AG04450 (cell line): ENCODE data around the gene LGALS8. TPM values are rescaled to one million over a fixed set of nuclear protein-coding genes. Genes with fewer than 3 reads are reported as not detected.
"Not testable (repeated sequence)": the region's sequence is repeated elsewhere in the genome, so short reads cannot be mapped to it uniquely, and the experiment has no call there.

Experiments used
- CTCF ChIA-PET: fragments of 300-600, 350-600 bp; formaldehyde crosslinking; extraction: SDS; loops from one replicate; lab custom pipeline; 2022; ENCODE audit warnings: antibody characterized with exemption, inconsistent platforms; lab: Charles Lee
- POLR2A ChIA-PET: fragments of 350-600 bp; formaldehyde crosslinking; extraction: SDS; loops from one replicate; lab custom pipeline; 2021; ENCODE audit warnings: antibody characterized with exemption, inconsistent platforms; lab: Yijun Ruan, JAX
- DNase-seq: peaks from one replicate; pipeline ENCODE4 v3.0.0-alpha.2; 2011; ENCODE audit warnings: low read depth, low spot score
- H3K27ac ChIP-seq: one replicate; pipeline ENCODE4 v1.5.1; 2012; ENCODE audit warnings: low read depth, low read length, control low read depth
- H3K27me3 ChIP-seq: one replicate; pipeline ENCODE4 v1.6.0; 2012; ENCODE audit warnings: low read length; ENCODE audit not compliant: control insufficient read depth, insufficient read depth
- H3K4me3 ChIP-seq: 2 replicates; pipeline ENCODE4 v1.5.1; 2011; ENCODE audit warnings: mild to moderate bottlenecking, low read depth, low read length, control low read depth
- H3K9me3 ChIP-seq: 2 replicates; pipeline ENCODE4 v1.5.1; 2012; ENCODE audit warnings: low read length; ENCODE audit not compliant: control insufficient read depth, insufficient read depth
- polyA plus RNA-seq: library from polyadenylated mRNA; depleted of rRNA; stranded (reverse); fragments of >200 nt; gene quantifications from 2 replicates; pipeline ENCODE4 v1.2.3, GENCODE V29; 2011
- TF ChIP-seq, protein P1 (sequence below): IDR thresholded peaks from 2 replicates; pipeline ENCODE4 v1.5.1; 2011; ENCODE audit warnings: low read depth, low read length, control low read depth, inconsistent platforms

Gene LGALS8
- polyA plus RNA-seq, 1 experiment = 82.4 TPM

DNA sequence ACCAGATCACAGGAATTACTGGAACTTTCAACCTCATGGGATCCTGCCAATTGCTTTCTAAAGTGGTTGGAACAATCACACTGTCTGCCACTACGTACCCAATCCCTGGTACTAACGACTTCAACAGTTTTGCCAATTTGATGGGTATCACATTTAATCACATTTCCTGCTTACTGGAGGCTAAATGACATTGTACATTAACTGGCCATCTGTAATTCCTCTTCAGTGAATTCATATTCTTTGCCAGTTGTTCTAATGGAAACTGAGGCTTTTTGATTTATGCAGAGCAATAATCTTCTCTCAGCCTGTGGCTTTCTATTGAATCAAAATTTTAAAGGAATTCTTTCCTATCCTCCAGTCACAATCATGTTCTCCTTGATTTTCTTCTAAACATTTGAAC, 38.2 kb downstream of the LGALS8 start:
- TF ChIP-seq, protein P1, sequence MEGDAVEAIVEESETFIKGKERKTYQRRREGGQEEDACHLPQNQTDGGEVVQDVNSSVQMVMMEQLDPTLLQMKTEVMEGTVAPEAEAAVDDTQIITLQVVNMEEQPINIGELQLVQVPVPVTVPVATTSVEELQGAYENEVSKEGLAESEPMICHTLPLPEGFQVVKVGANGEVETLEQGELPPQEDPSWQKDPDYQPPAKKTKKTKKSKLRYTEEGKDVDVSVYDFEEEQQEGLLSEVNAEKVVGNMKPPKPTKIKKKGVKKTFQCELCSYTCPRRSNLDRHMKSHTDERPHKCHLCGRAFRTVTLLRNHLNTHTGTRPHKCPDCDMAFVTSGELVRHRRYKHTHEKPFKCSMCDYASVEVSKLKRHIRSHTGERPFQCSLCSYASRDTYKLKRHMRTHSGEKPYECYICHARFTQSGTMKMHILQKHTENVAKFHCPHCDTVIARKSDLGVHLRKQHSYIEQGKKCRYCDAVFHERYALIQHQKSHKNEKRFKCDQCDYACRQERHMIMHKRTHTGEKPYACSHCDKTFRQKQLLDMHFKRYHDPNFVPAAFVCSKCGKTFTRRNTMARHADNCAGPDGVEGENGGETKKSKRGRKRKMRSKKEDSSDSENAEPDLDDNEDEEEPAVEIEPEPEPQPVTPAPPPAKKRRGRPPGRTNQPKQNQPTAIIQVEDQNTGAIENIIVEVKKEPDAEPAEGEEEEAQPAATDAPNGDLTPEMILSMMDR = no peak
- POLR2A ChIA-PET = no interaction called here
- Histone ChIP-seq H3K4me3 (no peak overlapping the region), H3K27ac (no peak overlapping the region), H3K9me3 (no peaks in the 10 kb centered on the region), H3K27me3 (no peaks in the 10 kb centered on the region)
- no peak for DNase-seq
- CTCF ChIA-PET = no interaction called here

DNA sequence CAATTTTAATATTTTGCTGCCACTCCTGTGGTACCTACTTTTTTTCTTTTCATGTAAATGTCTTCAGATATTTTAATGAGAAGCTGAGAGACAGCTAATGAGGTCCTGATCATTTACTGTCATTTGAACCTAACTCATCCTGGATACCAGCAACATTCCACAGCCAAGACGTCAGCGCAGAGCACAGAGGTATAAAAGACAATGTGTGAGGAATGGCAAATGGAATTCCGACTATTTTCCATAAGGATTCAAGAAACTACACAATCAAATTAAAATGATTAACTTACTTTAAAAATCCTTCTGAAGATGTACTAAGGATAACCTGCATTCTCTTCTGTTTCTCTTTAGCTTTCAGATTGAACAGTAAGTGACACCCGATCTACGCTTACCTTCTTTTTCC, 41.7 kb downstream of the LGALS8 start:
- H3K27me3 ChIP-seq = no peaks in the 10 kb centered on the region
- ChIA-PET POLR2A (no interaction called here), CTCF (no interaction called here)
- H3K27ac ChIP-seq = no peak overlapping the region
- DNase-seq = no peak
- H3K9me3 ChIP-seq = no peaks in the 10 kb centered on the region
- TF ChIP-seq, protein P1 = no peak
- no peak overlapping the region for H3K4me3 ChIP-seq

DNA sequence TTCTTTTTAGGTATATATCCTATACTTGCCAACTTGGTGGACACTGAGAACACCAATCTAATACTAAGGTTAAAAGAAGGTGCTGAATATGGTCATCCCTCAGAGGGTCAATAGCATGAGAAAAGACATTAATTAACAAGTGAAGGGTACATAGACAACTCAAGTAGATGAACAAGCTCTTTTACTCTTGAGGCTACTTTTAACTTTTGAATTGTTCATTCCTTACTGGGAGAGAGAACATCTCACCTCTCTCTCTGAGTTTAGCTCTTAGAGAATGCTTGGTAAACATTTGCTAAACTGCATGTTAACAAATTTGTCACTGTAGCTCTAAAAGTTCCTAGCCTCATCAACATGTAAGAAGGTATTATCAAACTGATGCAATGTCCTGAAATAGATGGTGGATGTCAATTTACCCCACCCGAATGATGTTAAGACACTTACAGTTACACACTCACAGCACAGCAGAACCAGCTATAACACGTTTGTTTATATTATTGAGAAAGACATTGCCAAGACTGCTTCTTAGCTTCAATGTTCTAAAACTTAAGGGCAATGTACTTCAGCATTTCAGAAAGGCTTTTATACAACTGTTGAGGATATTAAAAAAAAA, 44.6 kb downstream of the LGALS8 start:
- CTCF ChIA-PET = no interaction called here
- TF ChIP-seq, protein P1 = no peak
- Histone ChIP-seq H3K4me3 (no peak overlapping the region), H3K9me3 (no peaks in the 10 kb centered on the region), H3K27me3 (no peaks in the 10 kb centered on the region), H3K27ac (no peak overlapping the region)
- no peak for DNase-seq
- POLR2A ChIA-PET = no interaction called here

DNA sequence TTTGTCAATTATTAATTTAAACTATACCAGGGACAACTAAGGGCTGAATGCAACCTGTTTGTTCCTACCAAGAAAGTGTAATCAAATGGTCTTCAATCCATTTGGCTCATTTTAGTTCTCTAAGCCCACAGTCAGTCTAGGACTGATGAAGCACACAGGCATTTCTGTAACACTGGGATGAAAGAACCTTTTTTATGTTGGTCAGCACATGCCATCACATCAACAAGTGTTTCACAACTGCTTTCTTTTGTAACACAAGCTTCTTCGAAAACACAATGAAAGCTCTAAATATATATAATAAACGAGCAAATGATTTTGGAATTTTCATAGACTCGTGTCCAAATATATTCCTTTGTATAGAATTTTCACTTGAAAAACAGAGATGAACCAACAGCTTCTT, 51.7 kb downstream of the LGALS8 start:
- Histone ChIP-seq H3K4me3 (no peak overlapping the region), H3K27ac (no peak overlapping the region)
- DNase-seq = no peak

DNA sequence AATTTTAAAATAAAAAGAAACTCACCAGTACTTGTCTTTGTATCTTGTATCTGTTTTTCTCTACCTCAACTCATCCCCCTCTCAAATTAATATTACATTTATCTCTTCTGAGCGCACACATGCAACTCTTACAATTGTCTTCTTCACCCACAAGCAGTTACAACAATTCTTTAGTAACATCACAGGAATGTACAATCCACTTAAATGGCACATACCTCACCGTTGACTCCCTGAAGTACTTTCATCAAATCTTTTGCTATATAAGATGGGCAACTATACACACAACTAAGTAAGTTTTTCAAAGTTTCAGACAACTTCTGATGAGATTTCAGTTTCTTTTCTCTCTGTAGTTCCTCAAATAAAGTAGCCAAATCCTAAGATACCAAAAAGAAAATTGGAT, 52.2 kb downstream of the LGALS8 start:
- CTCF ChIA-PET = no interaction called here

More for the DNA sequence above, 51.7 kb downstream of the LGALS8 start:
- TF ChIP-seq, protein P1 = no peak
- no peaks in the 10 kb centered on the region for H3K27me3 ChIP-seq
- ChIA-PET CTCF (no interaction called here), POLR2A (no interaction called here)
- no peaks in the 10 kb centered on the region for H3K9me3 ChIP-seq

DNA sequence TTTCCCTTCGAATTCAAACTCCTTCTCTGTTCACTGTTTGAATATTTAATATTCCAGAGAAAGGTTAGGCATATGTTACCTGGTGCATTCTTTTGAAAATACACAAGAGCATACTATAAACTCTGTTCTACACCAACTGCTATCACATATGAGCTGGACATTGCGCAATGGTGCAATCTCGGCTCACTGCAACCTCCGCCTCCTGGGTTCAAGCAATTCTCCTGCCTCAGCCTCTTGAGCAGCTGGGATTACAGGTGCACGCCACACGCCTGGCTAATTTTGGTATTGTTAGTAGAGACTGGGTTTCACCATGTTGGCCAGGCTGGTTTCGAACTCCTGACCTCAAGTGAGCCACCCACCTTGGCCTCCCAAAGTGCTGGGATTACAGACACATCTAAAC, 53.3 kb downstream of the LGALS8 start:
- H3K9me3 ChIP-seq, POLR2A ChIA-PET, CTCF ChIA-PET, H3K4me3 ChIP-seq, DNase-seq, H3K27ac ChIP-seq, H3K27me3 ChIP-seq: not testable (repeated sequence)

More for the DNA sequence above, 52.2 kb downstream of the LGALS8 start:
- DNase-seq = no peak
- POLR2A ChIA-PET = no interaction called here
- H3K27ac ChIP-seq = no peak overlapping the region
- H3K4me3 ChIP-seq = no peak overlapping the region
- no peaks in the 10 kb centered on the region for H3K9me3 ChIP-seq
- H3K27me3 ChIP-seq = no peaks in the 10 kb centered on the region
- TF ChIP-seq, protein P1 = no peak
